ENCODE measurements around the gene FAM227B.
"Not testable (repeated sequence)": the region's sequence is repeated elsewhere in the genome, so short reads cannot be mapped to it uniquely, and the experiment has no call there.

FAM227B gene

DNA sequence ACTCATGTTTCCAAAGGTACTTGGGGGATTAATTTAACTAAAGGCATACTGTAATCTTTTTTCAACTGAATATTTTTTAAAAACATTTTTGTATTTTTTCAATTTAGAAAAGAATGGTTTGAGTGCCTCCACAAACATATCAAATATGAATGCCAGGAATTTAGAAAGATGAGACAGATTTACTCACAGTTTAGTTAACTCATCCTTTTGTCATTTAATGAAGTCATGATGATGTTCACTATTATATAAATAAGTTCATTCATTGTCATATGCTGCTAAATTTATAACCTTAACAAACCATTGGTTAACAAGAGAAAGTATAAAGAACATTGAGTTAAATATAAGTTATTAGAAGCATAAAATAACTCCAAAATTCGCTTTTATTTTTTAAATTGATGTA lies 147.6 kb downstream of the FAM227B start:
- no peak for TF ChIP-seq FOXM1 (IDR thresholded peaks at IDR 0.05; ENCODE audit: borderline replicate concordance)
- no peak for TF ChIP-seq ARNT (IDR thresholded peaks at IDR 0.05)
- no peak for TF ChIP-seq SP1 (IDR thresholded peaks at IDR 0.05)
- TF ChIP-seq LEF1 (IDR thresholded peaks at IDR 0.05; ENCODE audit: borderline replicate concordance): no peak
- TF ChIP-seq CTBP1 (IDR thresholded peaks at IDR 0.05; ENCODE audit: borderline replicate concordance): no peak
- TF ChIP-seq L3MBTL2 (conservative IDR thresholded peaks at IDR 0.05): no peak
- no peak for TF ChIP-seq SUZ12 (IDR thresholded peaks at IDR 0.05)
- no peak for DNase-seq (ENCODE audit: extremely low spot score)
- POLR2A ChIA-PET: no interaction called here
- CTCF ChIA-PET: no interaction called here

DNA sequence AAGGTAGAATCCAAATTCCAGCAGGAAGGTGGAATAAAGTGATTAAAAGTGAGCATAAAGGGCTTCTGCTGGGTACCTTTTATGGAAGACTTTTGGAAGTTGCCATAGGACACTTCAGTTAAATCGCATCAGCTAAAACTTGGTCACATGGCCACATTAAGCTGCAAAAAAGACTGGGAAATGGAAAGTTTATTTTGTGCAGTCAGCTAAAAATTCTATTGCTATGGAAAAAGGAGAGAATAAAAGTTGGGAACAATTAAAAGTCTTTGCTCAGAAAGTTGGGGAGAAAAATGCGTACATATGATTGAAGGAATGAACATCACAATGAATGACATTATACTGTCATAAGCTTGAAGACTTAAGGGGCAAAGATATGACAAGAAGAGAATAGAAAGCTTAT lies 148.3 kb downstream of the FAM227B start:
- TF ChIP-seq PKNOX1 (IDR thresholded peaks at IDR 0.05) (no peak), SP1 (IDR thresholded peaks at IDR 0.05) (no peak), FOXK2 (IDR thresholded peaks at IDR 0.05) (no peak), BHLHE40 (IDR thresholded peaks at IDR 0.05; ENCODE audit: borderline replicate concordance) (no peak), ELF4 (IDR thresholded peaks at IDR 0.05) (no peak), TARDBP (IDR thresholded peaks at IDR 0.05) (no peak), NFRKB (IDR thresholded peaks at IDR 0.05) (no peak), CTBP1 (IDR thresholded peaks at IDR 0.05; ENCODE audit: borderline replicate concordance) (no peak), FOXA1 (IDR thresholded peaks at IDR 0.05) (no peak), ARNT (IDR thresholded peaks at IDR 0.05) (no peak), FOXM1 (IDR thresholded peaks at IDR 0.05; ENCODE audit: borderline replicate concordance) (no peak), HDGF (IDR thresholded peaks at IDR 0.05; ENCODE audit: borderline replicate concordance) (no peak), L3MBTL2 (conservative IDR thresholded peaks at IDR 0.05) (no peak), SUZ12 (IDR thresholded peaks at IDR 0.05) (no peak), LEF1 (IDR thresholded peaks at IDR 0.05; ENCODE audit: borderline replicate concordance) (no peak), ZNF384 (IDR thresholded peaks at IDR 0.05) (no peak)
- CTCF ChIA-PET: no interaction called here
- DNase-seq (ENCODE audit: extremely low spot score): no peak
- POLR2A ChIA-PET: no interaction called here

GRCh38 chr15:49471733-49472132 lies 148.9 kb downstream of the FAM227B start:
- TF ChIP-seq LEF1 (IDR thresholded peaks at IDR 0.05; ENCODE audit: borderline replicate concordance) (no peak), NFRKB (IDR thresholded peaks at IDR 0.05) (no peak), ZNF384 (IDR thresholded peaks at IDR 0.05) (no peak), FOXK2 (IDR thresholded peaks at IDR 0.05) (no peak)
- ChIA-PET CTCF (interaction anchor here (0.7 to 1.3 kb wide), 3 partner anchors 27 to 533 kb away, joined by 3 to 6 read pairs (median 4); partner anchors contain the start of gene FGF7), POLR2A (no interaction called here)
- DNase-seq (ENCODE audit: extremely low spot score): no peak

DNA sequence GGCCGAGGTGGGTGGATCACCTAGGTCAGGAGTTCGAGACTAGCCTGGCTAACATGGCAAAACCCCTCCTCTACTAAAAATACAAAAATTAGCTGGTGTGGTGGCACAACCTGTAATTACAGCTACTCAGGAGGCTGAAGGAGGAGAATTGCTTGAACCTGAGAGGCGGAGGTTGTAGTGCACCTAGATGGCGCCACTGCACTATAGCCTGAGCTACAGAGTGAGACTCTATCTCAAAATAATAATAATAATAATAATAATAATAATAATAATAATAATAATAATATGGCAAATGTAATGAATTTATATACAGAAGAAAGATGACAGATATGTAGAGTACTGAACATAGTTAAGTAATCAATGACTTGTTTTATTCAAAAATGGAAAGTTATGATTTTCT lies 149.4 kb downstream of the FAM227B start:
- DNase-seq (ENCODE audit: extremely low spot score); POLR2A ChIA-PET: not testable (repeated sequence)

DNA sequence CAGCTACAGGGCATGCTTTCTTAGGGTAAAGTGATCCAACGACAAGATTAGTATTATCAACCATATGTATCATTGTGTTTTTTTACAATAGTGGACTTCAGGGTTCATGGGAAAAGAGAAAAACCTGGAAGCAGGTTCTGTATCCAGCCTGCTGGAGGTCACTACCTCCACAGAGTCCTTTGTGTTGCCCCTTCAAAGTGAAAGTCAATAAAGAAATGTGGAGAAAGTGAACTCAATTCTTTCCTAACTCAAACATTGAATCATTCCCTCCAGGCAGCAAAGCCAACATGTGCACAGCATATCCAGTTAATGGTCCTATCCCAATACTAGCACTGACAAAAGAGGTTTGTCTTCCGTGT lies 152.2 kb downstream of the FAM227B start:
- CTCF ChIA-PET: no interaction called here
- no peak for DNase-seq (ENCODE audit: extremely low spot score)
- TF ChIP-seq LEF1 (IDR thresholded peaks at IDR 0.05; ENCODE audit: borderline replicate concordance) (no peak), FOXA1 (IDR thresholded peaks at IDR 0.05) (no peak), NFRKB (IDR thresholded peaks at IDR 0.05) (no peak), L3MBTL2 (conservative IDR thresholded peaks at IDR 0.05) (no peak), CTBP1 (IDR thresholded peaks at IDR 0.05; ENCODE audit: borderline replicate concordance) (no peak), SUZ12 (IDR thresholded peaks at IDR 0.05) (no peak), FOXK2 (IDR thresholded peaks at IDR 0.05) (no peak), ELF4 (IDR thresholded peaks at IDR 0.05) (no peak), BHLHE40 (IDR thresholded peaks at IDR 0.05; ENCODE audit: borderline replicate concordance) (no peak), SP1 (IDR thresholded peaks at IDR 0.05) (no peak), ARNT (IDR thresholded peaks at IDR 0.05) (no peak), TARDBP (IDR thresholded peaks at IDR 0.05) (no peak), ZNF384 (IDR thresholded peaks at IDR 0.05) (no peak), HDGF (IDR thresholded peaks at IDR 0.05; ENCODE audit: borderline replicate concordance) (no peak), FOXM1 (IDR thresholded peaks at IDR 0.05; ENCODE audit: borderline replicate concordance) (no peak), PKNOX1 (IDR thresholded peaks at IDR 0.05) (no peak)

More for the DNA sequence above, 149.4 kb downstream of the FAM227B start:
- CTCF ChIA-PET: interaction anchor here (0.7 to 1.3 kb wide), 3 partner anchors 26 to 533 kb away, joined by 3 to 6 read pairs (median 4); partner anchors contain the start of gene FGF7

GRCh38 chr15:49467746-49468480 lies 152.7 kb downstream of the FAM227B start:
- POLR2A ChIA-PET: no interaction called here
- CTCF ChIA-PET: no interaction called here
- no peak for TF ChIP-seq ELF4 (IDR thresholded peaks at IDR 0.05)
- TF ChIP-seq ARNT (IDR thresholded peaks at IDR 0.05): no peak
- no peak for TF ChIP-seq FOXM1 (IDR thresholded peaks at IDR 0.05; ENCODE audit: borderline replicate concordance)
- no peak for TF ChIP-seq LEF1 (IDR thresholded peaks at IDR 0.05; ENCODE audit: borderline replicate concordance)
- no peak for TF ChIP-seq HDGF (IDR thresholded peaks at IDR 0.05; ENCODE audit: borderline replicate concordance)
- no peak for TF ChIP-seq FOXA1 (IDR thresholded peaks at IDR 0.05)
- no peak for TF ChIP-seq FOXK2 (IDR thresholded peaks at IDR 0.05)
- TF ChIP-seq NFRKB (IDR thresholded peaks at IDR 0.05): no peak
- no peak for TF ChIP-seq ZNF384 (IDR thresholded peaks at IDR 0.05)
- no peak for TF ChIP-seq CTBP1 (IDR thresholded peaks at IDR 0.05; ENCODE audit: borderline replicate concordance)
- no peak for DNase-seq (ENCODE audit: extremely low spot score)

More for the DNA sequence above, 152.2 kb downstream of the FAM227B start:
- POLR2A ChIA-PET: no interaction called here

DNA sequence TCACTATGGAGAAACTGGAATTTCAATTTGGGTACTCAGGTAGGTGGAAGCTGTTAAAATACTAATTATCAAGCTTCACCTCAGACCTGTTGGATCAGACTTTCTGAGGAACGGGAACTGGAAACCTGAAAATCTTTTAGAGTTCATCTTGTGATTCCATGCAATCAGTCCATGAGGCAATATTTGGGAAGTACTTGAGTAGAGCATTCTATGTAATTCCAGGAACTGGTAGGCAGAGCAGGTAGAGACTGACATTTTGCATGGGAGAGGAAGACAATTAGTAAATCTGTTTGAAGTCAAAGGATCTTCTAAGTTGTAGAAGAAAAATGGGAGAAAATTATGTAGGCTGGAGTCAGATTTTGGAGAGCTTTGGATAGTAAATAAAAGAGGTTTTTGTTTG lies 154.5 kb downstream of the FAM227B start:
- CTCF ChIA-PET: no interaction called here
- TF ChIP-seq CTBP1 (IDR thresholded peaks at IDR 0.05; ENCODE audit: borderline replicate concordance): no peak
- no peak for TF ChIP-seq HDGF (IDR thresholded peaks at IDR 0.05; ENCODE audit: borderline replicate concordance)
- no peak for TF ChIP-seq PKNOX1 (IDR thresholded peaks at IDR 0.05)
- DNase-seq (ENCODE audit: extremely low spot score): no peak
- POLR2A ChIA-PET: no interaction called here
